ENCODE data around the gene SUMF1.

The SUMF1 gene

DNA sequence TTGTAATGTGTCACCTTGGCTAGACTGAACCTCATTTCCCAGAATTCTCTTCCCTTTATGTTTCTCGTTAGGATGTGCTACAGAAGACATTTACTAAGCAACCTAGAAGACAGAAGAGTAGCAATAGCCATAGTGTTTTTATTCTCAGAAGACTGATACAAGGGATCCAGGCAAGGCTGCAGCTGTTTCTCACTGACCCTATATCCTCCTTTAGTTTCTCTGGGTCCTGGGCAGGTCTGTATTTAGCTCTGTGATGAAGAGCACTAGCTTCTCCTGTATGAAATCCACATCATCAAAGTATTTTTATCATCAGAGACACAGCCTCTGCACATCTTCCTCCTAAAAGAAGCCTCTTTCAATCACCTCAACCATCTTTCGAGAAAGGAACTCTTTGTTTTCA is 72.5 kb downstream of the SUMF1 start:
- no peak for DNase-seq (ENCODE audit: low read depth in 1 of 2, low spot score in 1 of 2)

DNA sequence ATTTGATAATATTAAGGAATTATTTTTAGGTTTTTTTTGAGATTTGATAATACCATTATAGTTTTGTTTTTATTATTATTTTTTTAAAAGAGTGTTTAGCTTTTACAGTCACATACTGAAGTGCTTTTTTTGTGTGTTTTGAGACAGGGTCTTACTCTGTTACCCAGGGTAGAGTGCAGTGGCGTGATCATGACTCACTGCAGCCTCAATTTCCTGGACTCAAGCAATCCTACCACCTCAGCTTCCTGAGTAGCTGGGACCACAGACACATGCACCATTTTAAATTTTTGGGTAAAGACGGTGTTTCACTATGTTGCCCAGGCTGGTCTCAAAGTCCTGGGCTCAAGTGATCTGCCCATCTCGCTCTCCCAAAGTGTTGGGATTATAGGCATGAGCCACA is 73.0 kb downstream of the SUMF1 start:
- DNase-seq (ENCODE audit: low read depth in 1 of 2, low spot score in 1 of 2): no peak

DNA sequence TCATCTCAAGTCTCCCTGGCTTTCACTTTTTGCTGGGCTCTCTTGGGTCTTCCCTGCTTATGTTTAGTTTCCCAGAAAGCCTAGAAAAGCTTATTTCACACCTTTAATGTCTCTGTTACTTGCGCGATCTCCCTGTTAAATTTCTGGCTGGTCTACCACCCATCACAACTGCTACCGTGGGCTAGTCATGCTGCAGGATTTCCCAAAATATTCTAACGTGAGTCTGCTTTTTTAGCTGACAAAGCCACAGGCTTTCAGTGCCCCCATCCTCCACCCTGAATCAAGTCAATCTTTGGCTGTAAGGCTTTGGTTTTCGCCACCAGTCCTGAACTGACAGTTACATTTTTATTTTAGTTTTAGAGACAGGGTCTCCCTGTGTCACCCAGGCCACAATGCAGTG is 74.1 kb downstream of the SUMF1 start:
- DNase-seq (ENCODE audit: low read depth in 1 of 2, low spot score in 1 of 2): no peak

DNA sequence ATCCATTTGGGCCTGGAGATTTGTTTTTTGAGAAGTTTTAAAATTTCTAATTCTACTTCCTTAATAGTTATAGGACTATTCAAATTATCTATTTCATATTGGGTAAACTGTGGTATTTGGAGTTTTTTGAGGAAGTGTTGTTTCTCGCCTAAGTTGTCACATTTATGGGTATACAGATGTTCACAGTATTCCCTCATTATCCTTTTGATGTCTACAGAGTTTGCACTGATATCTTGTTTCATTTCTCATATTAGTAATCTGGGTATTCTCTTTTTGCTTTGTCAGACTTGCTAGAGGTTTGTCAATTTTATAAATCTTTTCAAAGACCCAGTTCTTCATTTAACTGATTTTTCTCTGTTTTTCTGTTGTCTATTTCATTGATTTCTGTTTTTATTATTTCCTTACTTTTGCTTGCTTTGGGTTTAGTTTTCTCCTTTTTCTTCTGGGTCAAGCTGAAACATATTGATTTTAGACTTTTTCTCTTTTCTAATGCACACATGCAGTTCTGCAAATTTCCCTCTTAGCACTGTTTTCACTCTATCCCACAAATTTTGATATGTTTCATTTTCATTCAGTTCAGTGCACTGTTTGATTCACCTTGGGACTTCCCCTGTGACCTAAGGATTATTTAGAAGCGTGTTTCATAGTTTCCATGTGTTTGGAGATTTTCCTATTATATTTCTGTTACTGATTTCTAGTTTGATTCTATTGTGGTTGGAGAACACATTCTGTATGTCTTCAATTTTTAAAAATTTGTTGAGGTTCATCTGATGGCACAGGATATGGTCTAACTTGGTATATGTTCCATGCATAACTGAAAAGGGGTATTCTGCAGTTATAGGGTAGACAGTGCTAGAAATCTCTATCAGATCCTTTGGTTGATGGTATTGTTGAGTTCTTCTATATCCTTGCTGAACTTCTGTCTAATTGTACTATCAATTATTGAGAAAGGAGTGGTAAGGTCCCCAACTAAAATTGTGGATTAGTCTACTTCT is 79.6 kb downstream of the SUMF1 start:
- DNase-seq (ENCODE audit: low read depth in 1 of 2, low spot score in 1 of 2): no peak

DNA sequence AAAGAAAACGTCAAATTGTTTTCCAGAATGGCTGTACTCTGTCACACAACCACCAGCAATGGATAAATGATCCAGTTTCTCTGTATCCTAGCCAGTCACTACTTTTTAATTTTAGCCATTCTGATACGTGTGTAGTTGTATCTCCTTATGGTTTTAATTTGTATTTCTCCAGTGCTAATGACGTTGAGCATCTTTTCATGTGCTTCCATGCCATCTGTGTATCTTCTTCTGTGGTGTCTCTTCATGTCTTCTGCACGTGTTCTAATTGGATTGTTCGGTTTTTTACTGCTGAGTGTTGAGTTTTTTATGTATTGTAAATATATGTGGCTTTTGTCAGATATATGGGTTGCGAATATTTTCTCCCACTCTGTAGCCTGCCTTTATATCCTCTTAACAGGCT is 81.9 kb downstream of the SUMF1 start:
- no peak for DNase-seq (ENCODE audit: low read depth in 1 of 2, low spot score in 1 of 2)

DNA sequence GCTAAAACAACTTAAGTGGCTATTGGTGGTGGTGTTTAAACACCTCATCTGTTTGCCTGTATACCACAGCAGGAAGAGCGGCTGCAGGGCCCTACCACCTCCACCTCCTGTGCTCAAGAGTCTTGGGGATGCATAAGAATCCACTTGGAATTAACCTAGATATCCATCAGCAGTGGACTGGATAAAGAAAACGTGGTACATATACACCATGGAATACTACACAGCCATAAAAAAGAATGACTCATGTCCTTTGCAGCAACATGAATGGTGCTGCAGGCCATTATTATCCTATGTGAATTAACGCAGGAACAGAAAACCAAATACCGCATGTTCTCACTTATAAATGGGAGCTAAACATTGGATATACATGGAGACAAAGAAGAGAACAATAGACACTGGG is 87.1 kb downstream of the SUMF1 start:
- no peak for DNase-seq (ENCODE audit: low read depth in 1 of 2, low spot score in 1 of 2)

DNA sequence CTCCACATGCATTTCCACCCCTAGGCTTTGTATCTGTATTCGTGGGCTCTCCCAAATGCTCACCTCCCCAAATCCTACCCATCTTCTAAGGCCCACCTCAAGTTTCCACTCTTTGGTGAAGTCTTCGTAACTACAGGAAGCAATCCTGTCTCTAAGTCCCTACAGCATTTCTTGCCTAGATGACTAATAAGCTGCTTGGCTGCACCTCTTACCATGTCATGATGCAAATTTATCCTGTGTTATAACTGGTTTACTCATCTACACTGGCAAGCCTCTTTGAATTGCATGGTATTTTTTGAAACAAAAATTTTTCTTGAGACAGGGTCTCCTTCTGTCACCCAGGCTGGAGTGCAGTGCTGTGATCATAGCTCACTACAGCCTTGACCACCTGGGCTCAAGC is 90.6 kb downstream of the SUMF1 start:
- no peak for DNase-seq (ENCODE audit: low read depth in 1 of 2, low spot score in 1 of 2)

DNA sequence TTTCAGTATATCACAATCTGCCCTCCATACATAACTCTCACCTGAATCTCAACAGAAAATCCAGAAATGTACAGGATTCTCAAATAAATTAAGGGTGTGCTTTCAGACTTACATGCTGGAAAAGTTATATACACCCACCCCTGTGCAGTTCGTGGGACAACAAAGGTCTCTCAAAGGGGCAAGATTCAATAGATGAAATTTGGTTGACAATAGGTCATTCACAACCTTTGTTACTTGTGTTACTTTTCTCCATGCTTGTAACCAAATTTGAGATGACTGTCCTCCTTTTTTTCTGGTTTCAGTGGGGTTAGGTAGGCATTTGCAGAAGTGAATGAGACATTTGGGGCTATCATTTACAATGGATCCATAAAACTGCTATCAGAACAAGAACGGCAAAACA is 91.2 kb downstream of the SUMF1 start:
- DNase-seq (ENCODE audit: low read depth in 1 of 2, low spot score in 1 of 2): no peak

DNA sequence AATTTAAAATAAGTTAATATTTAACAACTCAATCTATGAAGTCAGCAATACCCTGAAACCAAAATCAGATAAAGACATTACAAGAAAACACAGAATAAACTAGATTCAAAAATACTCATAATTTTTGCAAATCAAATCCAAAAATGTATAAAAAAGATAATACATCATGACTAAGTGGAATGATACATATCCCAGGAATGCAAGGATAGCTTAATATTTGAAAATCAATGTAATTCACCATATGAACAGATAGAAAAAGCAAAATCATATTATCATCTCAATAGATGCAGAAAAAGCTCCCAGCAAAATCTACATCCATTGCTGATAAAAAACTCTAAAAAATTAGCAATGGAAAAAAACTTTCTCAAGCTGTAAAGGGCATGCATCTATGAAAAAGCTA is 93.4 kb downstream of the SUMF1 start:
- no peak for DNase-seq (ENCODE audit: low read depth in 1 of 2, low spot score in 1 of 2)

DNA sequence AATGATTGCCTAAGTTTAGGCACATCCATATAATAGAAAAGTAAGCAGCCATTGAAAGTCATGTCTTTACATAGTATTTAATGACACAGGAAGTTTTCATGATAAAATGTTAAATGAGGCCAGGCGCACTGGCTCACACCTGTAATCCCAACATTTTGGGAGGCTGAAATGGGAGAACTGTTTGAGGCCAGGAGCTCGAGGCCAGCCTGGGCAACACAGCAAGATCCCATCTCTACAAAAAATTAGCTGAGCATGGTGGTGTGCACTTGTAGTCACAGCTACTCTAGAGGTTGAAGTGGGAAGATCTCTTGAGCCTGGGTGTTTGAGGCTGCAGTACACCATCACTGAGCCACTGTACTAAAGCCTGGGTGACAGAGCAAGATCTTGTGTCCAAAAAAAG is 104.5 kb downstream of the SUMF1 start:
- no peak for DNase-seq (ENCODE audit: low read depth in 1 of 2, low spot score in 1 of 2)

DNA sequence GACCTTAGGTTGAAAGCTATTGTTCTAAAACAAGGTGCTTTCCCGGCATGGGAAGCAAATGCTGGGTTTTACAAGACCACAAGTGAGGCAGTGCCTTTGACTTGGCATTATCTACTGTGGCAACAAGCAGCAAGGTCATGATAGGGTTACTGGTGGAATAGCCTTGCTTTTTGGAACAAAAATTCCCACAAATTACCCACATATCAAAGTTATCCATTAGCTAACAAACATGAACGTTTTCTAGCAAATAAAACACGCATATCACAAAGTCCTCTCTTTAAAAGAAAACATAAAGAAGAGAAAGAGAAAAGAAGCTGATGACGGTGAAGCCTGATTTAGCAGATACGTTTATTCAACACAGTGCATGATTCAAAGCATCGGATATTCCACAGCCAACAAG is 106.3 kb downstream of the SUMF1 start:
- no peak for DNase-seq (ENCODE audit: low read depth in 1 of 2, low spot score in 1 of 2)

DNA sequence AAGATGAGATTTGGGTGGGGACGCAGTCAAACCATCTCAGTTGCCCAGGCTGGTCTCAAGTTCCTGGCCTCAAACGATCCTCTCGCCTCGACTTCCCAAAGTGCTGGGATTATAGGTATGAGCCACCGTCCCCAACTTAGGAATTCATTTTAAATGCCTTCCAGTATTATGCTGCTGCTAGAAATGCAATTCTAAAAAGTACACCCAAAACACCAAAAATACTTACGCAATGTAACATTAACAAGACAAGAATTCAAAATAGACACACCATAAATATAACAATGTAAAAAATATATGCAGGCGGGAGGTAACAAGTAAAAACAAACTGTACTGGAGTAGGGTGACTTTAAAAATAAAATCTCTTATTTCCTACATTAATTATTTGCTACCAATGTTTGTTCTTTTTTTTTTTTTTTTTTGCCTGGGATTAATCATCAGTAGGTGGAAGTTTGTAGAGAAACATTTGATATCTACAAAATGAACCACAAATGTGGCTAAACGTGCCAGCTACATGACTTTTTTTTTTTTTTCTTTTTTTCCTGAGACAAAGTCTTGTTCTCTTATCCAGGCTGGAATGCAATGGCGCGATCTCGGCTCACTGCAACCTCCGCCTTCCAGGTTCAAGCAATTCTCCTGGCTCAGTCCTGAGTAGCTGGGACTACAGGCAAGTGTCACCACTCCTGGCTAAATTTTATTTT is 107.1 kb downstream of the SUMF1 start:
- no peak for DNase-seq (ENCODE audit: low read depth in 1 of 2, low spot score in 1 of 2)

DNA sequence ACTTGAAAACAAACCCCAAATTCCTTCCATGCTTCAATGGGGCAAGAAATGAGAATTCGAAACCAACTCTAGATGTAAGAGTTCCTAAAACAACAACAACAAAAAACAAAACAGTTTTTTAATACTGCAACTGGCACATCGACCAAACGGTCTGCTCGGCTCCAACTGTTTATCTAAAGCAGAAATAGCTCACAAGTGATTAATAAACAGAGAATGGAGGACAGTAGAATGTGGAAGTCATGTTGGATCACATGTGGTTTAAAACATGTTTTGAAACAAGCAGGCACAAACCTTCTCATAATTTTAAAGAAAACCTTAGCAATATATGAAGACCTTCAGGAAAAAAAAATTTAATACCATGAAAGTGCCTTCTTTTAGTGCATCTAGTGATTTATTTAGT is 108.8 kb downstream of the SUMF1 start:
- no peak for DNase-seq (ENCODE audit: low read depth in 1 of 2, low spot score in 1 of 2)

DNA sequence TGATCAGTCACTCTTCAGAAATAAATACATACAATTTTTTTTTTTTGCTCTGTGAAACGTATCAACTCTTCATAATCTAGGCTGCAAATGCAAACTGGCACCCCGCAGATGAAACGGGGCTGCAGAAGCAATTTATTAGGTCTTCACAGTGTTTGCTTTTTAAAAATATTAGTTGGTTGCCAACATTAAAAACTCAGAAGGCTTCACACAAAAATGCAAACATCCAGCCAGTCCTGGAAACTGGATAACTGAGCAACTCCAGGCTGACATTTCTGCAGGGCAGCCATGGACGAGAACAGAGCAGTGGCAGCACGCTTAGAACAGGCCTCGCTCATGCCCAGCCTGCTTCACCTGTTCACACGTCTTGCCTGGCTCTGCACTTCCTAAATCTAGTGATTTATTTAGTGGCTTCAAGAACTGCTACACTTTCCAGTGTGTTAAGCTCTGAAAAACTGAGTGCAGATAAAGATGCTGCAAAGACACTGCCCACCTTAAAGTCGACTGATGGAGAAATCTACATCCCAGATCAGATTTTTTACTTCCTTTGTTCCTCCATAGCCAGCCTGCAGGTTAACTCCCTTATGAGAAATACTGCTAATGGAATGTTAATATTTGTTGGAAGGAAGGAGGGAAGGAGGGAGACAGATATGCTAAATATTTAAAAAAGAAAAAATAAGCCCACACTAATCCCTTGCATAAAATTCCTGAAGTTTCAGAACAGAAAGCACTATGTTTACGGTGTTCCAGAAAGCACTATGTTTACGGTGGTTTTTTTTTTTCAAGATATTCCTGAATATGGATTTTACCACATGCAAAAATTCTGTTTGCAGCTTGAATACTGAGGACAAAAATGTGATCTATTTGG is 110.3 kb downstream of the SUMF1 start:
- DNase-seq (ENCODE audit: low read depth in 1 of 2, low spot score in 1 of 2): no peak

DNA sequence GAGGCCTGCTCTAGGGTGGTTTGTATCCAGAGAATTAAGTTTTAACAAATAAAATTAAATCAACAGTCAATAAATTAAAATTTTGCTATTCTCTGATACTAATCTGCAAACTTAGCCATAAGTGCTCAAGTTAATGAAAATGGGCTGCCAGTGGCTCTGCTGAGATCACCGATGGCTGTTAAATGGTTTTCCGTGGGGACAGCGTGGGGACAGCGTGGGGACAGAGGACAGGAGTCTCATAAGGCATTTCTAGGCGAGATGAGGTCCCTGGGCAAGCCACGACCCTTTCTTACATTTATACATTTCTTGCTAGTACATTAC is 110.9 kb downstream of the SUMF1 start:
- no peak for DNase-seq (ENCODE audit: low read depth in 1 of 2, low spot score in 1 of 2)

DNA sequence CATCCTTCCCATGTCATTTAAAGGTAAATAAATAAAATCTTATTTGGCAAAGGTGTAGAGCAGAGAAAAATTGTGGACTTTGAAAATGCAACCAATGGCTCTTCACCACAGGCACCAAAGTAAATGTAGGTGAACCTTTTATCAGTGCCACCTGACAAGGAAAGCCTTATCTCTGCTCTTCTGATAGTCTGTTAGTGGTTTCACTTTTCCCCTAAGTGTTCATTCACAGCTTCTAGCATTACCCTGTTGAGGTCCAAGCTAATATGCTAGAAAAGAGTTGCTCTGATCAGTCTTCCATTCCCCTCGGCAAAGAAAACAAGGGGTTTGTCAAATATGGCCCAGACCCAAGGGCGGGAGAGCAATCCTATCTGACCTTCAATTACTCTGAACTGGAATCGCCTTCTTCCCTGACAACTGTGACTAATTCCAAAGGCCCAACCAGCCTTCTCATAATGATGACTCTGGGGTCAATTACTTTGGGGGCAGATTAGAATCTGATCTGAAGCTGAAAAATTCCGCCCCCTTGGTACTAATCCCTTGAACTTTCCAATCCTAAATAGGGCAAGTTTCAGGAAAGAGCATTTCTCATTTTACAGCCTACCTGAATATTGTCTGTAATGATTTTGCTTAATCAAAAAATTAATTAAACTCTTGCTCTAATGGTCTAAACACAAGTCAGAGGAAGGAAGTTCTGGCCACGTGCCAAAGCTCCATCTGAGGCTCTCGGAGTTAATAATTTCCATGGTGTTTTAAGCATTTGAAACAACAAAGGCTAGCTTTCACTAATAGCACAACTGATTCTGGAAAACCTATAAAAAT is 111.5 kb downstream of the SUMF1 start:
- no peak for DNase-seq (ENCODE audit: low read depth in 1 of 2, low spot score in 1 of 2)

DNA sequence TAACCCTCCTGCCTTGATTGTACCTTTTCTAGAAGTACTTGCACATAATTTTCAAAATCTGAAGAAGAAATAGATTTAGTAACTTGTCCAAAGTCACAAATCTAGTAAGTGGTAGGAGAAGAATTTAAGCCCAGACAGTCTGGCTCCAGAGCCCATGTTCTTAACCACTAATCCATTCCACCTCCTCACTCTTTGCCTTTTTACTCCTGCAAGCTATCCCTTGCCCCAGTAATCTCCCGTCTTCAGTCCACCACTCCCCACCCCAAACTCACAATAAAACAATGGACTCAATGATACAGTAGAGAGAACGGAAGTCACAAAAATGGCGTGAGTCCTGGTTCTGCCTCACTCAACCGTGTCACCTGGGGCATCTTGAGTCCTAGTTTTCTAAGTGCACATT is 115.2 kb downstream of the SUMF1 start:
- DNase-seq (ENCODE audit: low read depth in 1 of 2, low spot score in 1 of 2): no peak

DNA sequence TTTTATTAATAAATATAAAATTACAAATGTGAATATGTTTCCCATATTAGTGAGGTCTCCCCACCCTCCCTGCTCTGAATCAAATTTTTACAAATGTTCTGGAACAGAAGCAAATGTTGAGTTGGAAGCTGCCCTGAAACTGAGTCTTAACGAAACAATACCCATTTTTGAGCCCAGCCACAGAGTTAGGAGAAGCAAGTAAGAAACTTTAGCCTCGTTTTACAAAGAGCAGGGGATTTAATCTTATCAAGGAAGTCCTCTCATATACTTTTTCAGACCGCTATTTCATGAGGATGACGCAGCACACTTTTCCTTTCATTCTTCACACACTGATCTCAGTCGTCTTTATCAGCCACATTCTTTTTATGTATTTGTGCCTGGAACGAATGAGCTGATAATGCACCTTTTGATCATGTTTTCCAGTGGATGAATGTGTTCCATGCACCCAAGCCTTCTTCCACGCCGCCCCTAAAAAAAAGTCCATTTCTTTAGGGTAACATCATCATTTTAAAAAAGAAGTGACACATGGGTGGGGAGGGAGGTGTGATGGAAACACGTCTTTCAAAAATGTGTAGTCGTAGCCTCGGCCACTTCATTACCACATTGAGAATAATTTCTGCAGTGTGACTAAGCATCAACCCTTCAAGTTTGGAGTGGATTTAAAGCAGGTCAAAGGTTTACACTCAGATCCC is 115.8 kb downstream of the SUMF1 start:
- peak; percentile 9 to 58 for DNase-seq (ENCODE audit: low read depth in 1 of 2, low spot score in 1 of 2)

DNA sequence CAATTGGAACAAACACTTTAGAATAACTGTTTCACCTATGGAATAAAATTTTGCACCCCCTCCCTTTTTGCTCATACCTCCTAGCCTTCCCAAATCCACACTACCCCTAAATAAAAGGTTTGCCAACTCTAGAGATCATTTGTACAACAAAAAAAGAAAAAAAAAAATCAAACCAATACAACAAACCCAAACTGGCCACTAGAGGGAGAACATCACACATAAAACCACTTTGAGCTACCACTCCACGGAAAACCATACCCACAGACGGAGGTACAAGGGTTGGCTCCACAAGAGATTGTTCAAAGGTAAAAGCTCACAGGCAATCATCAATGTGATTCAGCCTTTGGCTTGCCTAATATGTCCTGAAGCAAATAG is 116.3 kb downstream of the SUMF1 start:
- DNase-seq (ENCODE audit: low read depth in 1 of 2, low spot score in 1 of 2): peak in 1 of 2 donors; percentile 46

DNA sequence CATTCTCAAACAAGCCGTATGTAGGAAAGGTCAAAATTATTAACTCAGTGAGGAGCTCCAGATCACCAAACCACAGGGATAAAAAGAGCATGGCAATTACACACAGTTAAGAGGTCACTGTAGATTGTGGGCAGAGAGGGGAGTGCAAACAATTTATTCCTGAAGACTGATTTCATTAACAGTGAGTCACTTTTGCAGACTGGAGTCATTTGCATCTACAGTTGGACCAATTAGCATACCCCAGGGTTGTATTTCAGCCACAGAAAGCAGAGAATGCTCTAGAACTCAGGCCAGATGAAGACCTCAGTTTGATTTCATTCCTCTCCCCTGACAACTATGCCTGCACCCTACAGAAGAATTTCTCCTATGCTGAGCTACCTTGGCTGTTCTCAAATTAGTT is 123.8 kb downstream of the SUMF1 start:
- no peak for DNase-seq (ENCODE audit: low read depth in 1 of 2, low spot score in 1 of 2)
